BJ (cell line): Measurements from ENCODE around the gene APLN. TPM values are rescaled to one million over a fixed set of nuclear protein-coding genes. Genes with fewer than 3 reads are reported as not detected.

Experiments
- CTCF ChIA-PET: fragments of 350-600 bp; formaldehyde crosslinking; extraction: SDS; loops from one replicate; lab custom pipeline; 2021; ENCODE audit warnings: antibody characterized with exemption, inconsistent platforms; lab: Yijun Ruan, JAX
- POLR2A ChIA-PET: fragments of 300-600 bp; sonication (Branson Sonifier 250); formaldehyde crosslinking; extraction: SDS; loops from one replicate; lab custom pipeline; 2021; ENCODE audit warnings: antibody characterized with exemption; lab: Charles Lee
- DNase-seq: peaks from one replicate; pipeline ENCODE4 v3.0.0-alpha.2; 2011; ENCODE audit warnings: low read depth
- H3K27me3 ChIP-seq: 2 replicates; pipeline ENCODE4 v1.6.0; 2011; ENCODE audit warnings: low read length; ENCODE audit not compliant: control insufficient read depth, insufficient read depth
- H3K36me3 ChIP-seq: 2 replicates; pipeline ENCODE4 v1.5.1; 2011; ENCODE audit warnings: low read length; ENCODE audit not compliant: control insufficient read depth, insufficient read depth
- H3K4me3 ChIP-seq: 2 replicates; pipeline ENCODE4 v1.5.1; 2011; ENCODE audit warnings: low read depth, mild to moderate bottlenecking, control low read depth, low read length
- polyA plus RNA-seq: library from polyadenylated mRNA; depleted of rRNA; stranded (reverse); fragments of >200 nt; gene quantifications from 2 replicates; pipeline ENCODE4 v1.2.3, GENCODE V29; 2011
- TF ChIP-seq, protein P1 (sequence below): IDR thresholded peaks from 2 replicates; pipeline ENCODE4 v1.5.1; 2011; ENCODE audit warnings: low read depth, mild to moderate bottlenecking, control low read depth, inconsistent platforms, low read length, moderate library complexity; ENCODE audit not compliant: insufficient read depth

APLN gene
- polyA plus RNA-seq, 1 experiment, result 0.11 TPM

DNA sequence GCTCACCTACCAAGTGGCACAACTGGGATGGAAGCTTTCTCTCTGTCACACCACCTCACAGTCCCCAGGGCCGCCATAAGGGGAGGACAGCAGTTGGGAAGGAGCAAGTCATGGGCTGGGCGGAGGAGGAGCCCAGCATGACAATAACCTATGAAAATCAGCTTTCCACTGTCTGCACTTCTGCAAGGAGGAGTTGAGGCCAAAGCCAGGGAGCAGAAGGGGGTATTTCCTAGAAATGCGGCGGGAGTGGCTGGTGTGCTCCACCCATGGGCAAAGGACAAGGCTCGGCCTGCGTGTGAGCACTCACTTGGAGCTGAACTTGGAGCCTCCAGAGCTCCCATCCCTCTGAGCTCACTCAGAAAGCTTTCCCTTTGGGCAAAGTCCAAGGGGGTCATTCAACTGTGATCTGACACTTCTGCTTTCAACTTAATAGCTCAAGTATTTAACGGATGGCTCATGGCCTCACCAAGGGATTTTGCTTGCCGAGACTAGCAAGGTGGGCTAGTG is 18.5 kb downstream of the APLN start:
- no peak for DNase-seq
- Histone ChIP-seq H3K36me3 (no peaks in the 10 kb centered on the region), H3K4me3 (no peak overlapping the region), H3K27me3 (peaks cover 2% of the 10 kb centered on the region; the same call in 1 of the 2 replicates)
- ChIA-PET CTCF (interaction anchor here (1.2 to 10.9 kb wide), 7 partner anchors 8 to 425 kb away, joined by 3 to 167 read pairs (median 6); partner anchors contain the start of gene XPNPEP2), POLR2A (no interaction called here)
- TF ChIP-seq, protein P1, sequence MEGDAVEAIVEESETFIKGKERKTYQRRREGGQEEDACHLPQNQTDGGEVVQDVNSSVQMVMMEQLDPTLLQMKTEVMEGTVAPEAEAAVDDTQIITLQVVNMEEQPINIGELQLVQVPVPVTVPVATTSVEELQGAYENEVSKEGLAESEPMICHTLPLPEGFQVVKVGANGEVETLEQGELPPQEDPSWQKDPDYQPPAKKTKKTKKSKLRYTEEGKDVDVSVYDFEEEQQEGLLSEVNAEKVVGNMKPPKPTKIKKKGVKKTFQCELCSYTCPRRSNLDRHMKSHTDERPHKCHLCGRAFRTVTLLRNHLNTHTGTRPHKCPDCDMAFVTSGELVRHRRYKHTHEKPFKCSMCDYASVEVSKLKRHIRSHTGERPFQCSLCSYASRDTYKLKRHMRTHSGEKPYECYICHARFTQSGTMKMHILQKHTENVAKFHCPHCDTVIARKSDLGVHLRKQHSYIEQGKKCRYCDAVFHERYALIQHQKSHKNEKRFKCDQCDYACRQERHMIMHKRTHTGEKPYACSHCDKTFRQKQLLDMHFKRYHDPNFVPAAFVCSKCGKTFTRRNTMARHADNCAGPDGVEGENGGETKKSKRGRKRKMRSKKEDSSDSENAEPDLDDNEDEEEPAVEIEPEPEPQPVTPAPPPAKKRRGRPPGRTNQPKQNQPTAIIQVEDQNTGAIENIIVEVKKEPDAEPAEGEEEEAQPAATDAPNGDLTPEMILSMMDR, result no peak

DNA sequence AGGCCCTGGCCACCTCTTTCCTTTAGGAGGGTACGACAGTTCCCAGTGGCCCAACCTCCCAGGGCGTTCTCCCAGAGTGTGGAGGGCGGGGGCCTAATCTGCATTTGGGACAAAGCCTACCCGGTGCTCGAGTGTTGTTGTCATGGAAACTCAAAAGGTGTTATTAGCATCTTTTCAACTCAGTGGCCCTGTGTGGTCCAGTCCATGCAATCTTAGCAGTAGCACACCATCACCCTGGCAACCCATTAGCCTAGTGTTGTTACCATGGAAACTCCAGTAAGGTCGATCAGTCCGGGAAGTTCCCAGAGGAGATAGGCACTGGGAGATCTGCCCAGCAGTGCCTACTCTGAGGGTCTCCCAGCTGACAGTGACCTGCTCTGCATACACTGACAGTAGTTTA is 20.2 kb downstream of the APLN start:
- H3K36me3 ChIP-seq, result no peaks in the 10 kb centered on the region
- DNase-seq, result no peak
- H3K27me3 ChIP-seq, result no peaks in the 10 kb centered on the region
- CTCF ChIA-PET, result interaction anchor here (10.9 kb wide), 1 partner anchor 92 kb away, joined by 167 read pairs; no protein-coding TSS in a partner anchor
- POLR2A ChIA-PET, result interaction anchor here (0.6 kb wide), 1 partner anchor 319 kb away, joined by 8 read pairs; no protein-coding TSS in a partner anchor
- H3K4me3 ChIP-seq, result no peak overlapping the region
- TF ChIP-seq, protein P1, result no peak

DNA sequence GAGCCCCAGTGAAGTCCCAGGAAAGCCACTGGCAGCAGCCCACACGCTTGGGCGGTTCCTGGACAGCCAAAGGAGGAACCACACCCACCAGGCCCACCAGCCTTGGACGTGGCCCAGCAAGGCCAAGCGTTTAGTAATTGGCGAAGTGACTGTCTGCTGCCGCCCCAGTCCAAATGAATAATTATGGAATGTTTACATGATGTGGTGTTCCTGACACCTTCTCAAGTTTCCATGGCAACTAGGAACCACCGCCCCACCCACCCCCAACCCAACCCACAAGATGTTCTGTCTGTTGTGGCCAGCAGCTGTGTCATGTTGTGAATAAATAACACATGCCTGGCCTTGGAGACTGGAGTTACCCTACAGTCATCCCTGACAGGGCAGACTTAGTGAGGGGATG is 22.3 kb downstream of the APLN start:
- Histone ChIP-seq H3K36me3 (no peaks in the 10 kb centered on the region), H3K4me3 (no peak overlapping the region), H3K27me3 (no peaks in the 10 kb centered on the region)
- ChIA-PET POLR2A (no interaction called here), CTCF (interaction anchor here (1.4 to 10.9 kb wide), 2 partner anchors 88 to 94 kb away, joined by 4 to 167 read pairs; no protein-coding TSS in a partner anchor)
- no peak for DNase-seq
- TF ChIP-seq, protein P1, result no peak

DNA sequence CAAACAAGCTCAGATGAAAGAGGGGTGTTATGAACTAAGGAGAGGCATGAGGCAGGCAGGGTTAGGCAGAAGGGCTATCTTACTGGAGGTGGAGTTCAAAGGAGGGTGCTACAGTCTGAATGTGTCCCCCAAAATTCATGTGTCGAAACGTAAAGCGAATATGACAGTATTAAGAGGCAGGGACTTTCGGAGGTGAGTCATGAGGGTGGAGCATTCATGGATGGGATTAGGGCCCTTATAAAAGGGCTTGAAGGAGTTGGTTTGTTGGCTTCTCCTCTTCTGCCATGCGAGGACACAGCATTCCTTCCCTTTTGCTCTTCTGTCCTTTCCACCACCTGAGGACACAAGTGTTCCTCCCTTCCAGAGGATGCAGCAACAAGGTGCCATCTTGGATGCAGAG is 22.9 kb downstream of the APLN start:
- H3K4me3 ChIP-seq, result no peak overlapping the region
- DNase-seq, result no peak
- ChIA-PET CTCF (interaction anchor here (0.6 to 10.9 kb wide), 4 partner anchors 89 to 405 kb away, joined by 3 to 167 read pairs (median 4); no protein-coding TSS in a partner anchor), POLR2A (no interaction called here)
- TF ChIP-seq, protein P1, result no peak
- no peaks in the 10 kb centered on the region for H3K36me3 ChIP-seq
- no peaks in the 10 kb centered on the region for H3K27me3 ChIP-seq

DNA sequence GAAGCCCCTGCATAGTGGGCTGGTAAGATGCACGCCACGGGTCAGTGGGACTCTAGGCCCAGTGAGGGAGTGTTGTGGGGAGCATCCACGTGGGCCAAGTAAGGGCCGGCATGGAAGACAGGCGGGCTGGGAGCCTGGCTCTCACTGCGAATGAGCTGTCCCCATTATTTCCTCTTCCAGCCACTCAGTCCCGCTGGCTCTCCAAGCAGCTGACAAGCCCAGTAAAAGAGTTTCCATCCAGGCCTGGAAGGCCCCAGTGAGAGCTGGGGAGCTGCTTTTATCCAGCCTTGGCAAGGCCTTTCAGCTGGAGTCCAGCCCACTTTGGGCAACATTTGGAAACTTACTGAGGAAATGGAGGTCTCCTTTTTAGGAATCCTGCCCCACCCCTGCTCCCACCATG is 24.9 kb downstream of the APLN start:
- POLR2A ChIA-PET, result no interaction called here
- Histone ChIP-seq H3K27me3 (no peaks in the 10 kb centered on the region), H3K36me3 (no peaks in the 10 kb centered on the region), H3K4me3 (no peak overlapping the region)
- CTCF ChIA-PET, result interaction anchor here (0.6 to 1.0 kb wide), 2 partner anchors 26 to 96 kb away, joined by 3 read pairs; no protein-coding TSS in a partner anchor
- DNase-seq, result no peak
- TF ChIP-seq, protein P1, result no peak
